HepG2 (cell line): ENCODE results near the gene MBTD1. TPM values are rescaled to one million over a fixed set of nuclear protein-coding genes. Genes with fewer than 3 reads are reported as not detected.
A peak's percentile ranks its signal among the peaks of the same experiment; 100 is the strongest.

Experiments used
- CERS6 ChIP-seq: sonication (generic); formaldehyde crosslinking; IDR thresholded peaks from 2 replicates; pipeline ENCODE4 v1.5.0; 2020; ENCODE audit warnings: missing genetic modification reagents
- MAFK ChIP-seq, 2 experiments: IDR thresholded peaks in 1 of 2; conservative IDR thresholded peaks in 1 of 2; 2 replicates each; pipeline ENCODE4 v1.6.1; 2011; ENCODE audit warnings: improper control_type of control experiment in 2 of 2, low read length in 2 of 2
- NCOA1 ChIP-seq: sonication (generic); formaldehyde crosslinking; IDR thresholded peaks from 2 replicates; pipeline ENCODE4 v1.9.0; 2021; ENCODE audit warnings: missing genetic modification reagents
- SETDB1 ChIP-seq: sonication (generic); formaldehyde crosslinking; IDR thresholded peaks from 2 replicates; pipeline ENCODE4 v1.5.1; 2020; ENCODE audit warnings: missing genetic modification reagents, mild to moderate bottlenecking, borderline replicate concordance
- ZBTB40 ChIP-seq, 2 experiments: fragments of 450-650 bp in 1 of 2; sonication (generic) in 1 of 2; formaldehyde crosslinking in 1 of 2; IDR thresholded peaks; 2 replicates each; pipeline versions ENCODE4 v1.6.1 to v1.8.0; 2016 to 2022; ENCODE audit warnings: antibody characterized with exemption in 1 of 2, mild to moderate bottlenecking in 1 of 2, missing genetic modification reagents in 1 of 2
- ZNF318 ChIP-seq: sonication (generic); formaldehyde crosslinking; IDR thresholded peaks from 2 replicates; pipeline ENCODE4 v1.4.0; 2020; ENCODE audit warnings: mild to moderate bottlenecking, missing genetic modification reagents
- ZZZ3 ChIP-seq: sonication (generic); formaldehyde crosslinking; IDR thresholded peaks from 2 replicates; pipeline ENCODE4 v1.4.0; 2020; ENCODE audit warnings: missing genetic modification reagents, mild to moderate bottlenecking, borderline replicate concordance
- polyA plus RNA-seq, 8 experiments: library from polyadenylated mRNA; depleted of rRNA in 3 of 8; stranded (reverse) in 7 of 8; unstranded in 1 of 8; fragments of >200 nt; fragmentation: Illumina TruSeq in 4 of 8; extraction: Trizol in 4 of 8; gene quantifications; 2 replicates each; pipeline versions ENCODE4 v1.2.1 to v1.2.3, GENCODE V29; 2011 to 2016; ENCODE audit warnings: low read depth in 4 of 8, missing spikeins in 1 of 8, mixed read lengths in 1 of 8; ENCODE audit not compliant: insufficient read depth in 1 of 8
- total RNA-seq, 5 experiments: library from RNA; depleted of rRNA; stranded (reverse); fragments of >200 nt; fragmentation: Illumina TruSeq; extraction: Trizol; gene quantifications; 2 replicates each; pipeline ENCODE4 v1.2.3, GENCODE V29; 2016; ENCODE audit warnings: low read depth in 1 of 5

MBTD1 gene
- total and polyA plus RNA-seq, 2 of the 13 experiments (the other 11 are each of a cell fraction or from before 2014, with no cell fraction given), result 20.9 TPM

- TF ChIP-seq ZBTB40 (IDR thresholded peaks at IDR 0.05) (peak; percentile 99), ZBTB40 (CRISPR knock-in tag; IDR thresholded peaks at IDR 0.05) (peak; percentile 92), CERS6 (CRISPR knock-in tag) (no peak), ZZZ3 (CRISPR knock-in tag) (peak; percentile 99; the same call in 1 of the 2 replicates), SETDB1 (CRISPR knock-in tag) (no peak), MAFK (conservative IDR thresholded peaks at IDR 0.05 in 1 of 2, IDR thresholded peaks at IDR 0.05 in 1 of 2; ENCODE audit: low read length in 2 of 2) (peak; percentile 1 to 8; a peak in 1 of 4 replicates), ZNF318 (peak; percentile 99), NCOA1 (CRISPR knock-in tag) (peak; percentile 88; the same call in 1 of the 2 replicates)
These were observed 106.4 kb downstream of the MBTD1 start, which contains the start of gene NME1 (continued) for GRCh38 chr17:51153210-51154072.
